NCI-H345 (cell line): Measurements from ENCODE around the gene SLCO1A2.
A peak's percentile ranks its signal among the peaks of the same experiment; 100 is the strongest.

Experiments used
- DNase-seq: peaks from one replicate; lab custom pipeline; 2025; lab: John Stamatoyannopoulos, UW

The SLCO1A2 gene

DNA sequence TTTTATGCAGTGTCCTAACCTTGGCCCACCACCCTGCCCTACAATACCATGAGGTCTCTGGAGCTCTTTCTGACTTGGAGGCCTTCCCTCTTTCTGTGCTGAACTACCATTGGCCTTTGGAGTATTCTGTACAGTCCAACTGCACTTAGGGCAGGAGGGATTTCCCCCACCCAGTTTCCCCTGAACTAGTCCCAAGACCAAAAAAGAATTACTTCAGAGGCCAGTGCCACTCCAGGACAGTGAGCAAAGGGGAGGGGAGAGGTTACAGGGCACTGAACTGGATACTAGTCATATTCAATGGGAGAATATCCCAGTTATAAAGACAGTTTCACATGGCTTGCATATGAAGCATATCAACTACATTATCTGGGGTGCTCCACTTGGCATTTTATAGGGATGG lies 6.1 kb downstream of the SLCO1A2 start:
- DNase-seq: no peak

DNA sequence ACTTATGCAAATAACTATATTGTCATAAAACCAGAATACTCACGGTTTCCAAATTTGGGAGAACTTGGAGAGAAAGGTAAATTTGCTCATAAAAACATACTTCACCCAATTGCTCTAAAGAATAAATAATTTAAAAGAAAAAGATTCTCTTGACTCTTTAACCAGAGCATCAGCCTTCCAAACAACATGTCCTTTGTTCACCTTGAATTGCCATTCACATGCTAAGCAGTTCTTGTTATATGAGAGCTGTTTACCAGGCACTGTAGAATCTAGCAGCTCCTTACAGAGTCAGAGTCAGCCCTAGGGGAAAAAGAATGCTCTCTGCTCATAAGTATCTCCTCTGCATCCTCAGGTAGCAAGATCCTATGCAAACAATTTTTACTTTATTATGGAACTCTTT lies 10.2 kb downstream of the SLCO1A2 start:
- peak; percentile 16 for DNase-seq

DNA sequence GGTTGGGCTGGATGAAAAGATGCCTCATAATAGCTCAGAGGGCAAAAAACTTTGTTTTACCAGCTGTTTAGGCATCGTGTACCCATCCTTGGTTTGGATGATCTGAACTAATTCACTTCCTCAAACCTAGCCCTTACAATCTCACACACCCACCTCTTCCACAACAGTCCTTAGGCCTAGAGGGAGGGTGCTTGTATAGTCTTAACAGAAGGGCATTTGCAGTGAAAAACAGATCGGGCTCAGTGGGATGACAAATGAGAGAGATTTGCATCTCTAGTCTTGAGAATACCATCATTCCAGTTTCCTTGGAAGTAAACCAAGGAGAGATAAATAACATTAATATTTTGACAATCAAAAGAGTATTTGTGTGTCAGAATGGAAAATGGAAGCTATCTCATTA lies 11.0 kb downstream of the SLCO1A2 start:
- no peak for DNase-seq

DNA sequence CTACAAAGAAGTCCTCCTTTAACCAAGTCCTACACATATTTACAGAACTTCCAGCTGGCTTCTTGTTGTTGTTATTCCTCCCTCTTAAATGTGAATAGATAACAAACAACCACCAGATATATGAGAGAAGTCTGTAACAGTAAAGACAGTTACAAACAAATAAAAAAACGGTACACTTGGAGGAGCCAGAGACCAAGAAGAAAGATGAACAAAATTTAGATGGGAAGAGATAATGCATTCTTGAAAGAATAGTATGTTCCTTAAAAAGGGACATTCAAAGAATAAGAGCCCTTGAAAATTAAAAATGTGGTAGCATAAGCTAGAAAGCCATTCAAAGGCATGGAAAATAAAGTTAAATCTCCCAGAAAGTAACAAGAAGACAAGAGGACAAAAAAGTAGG lies 25.9 kb downstream of the SLCO1A2 start:
- no peak for DNase-seq

DNA sequence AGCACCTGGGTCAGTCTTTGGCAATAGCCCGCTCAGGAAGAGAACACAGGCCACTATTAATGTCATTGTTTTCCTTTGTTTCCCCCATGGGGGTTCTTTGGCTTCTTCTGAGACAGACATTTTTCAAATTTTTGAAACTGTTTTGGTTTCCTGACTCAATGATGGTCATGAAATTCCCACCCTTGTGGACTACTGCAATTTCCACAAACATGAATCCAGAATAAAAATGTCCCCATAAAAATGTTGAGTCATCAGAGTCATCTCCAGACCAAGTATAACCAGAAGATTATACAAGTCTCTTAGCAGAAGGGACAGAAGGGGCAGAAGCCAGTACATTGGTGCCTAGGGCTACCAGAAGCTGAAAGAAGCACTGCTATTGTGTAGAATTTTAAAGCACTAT lies 29.1 kb downstream of the SLCO1A2 start:
- no peak for DNase-seq

DNA sequence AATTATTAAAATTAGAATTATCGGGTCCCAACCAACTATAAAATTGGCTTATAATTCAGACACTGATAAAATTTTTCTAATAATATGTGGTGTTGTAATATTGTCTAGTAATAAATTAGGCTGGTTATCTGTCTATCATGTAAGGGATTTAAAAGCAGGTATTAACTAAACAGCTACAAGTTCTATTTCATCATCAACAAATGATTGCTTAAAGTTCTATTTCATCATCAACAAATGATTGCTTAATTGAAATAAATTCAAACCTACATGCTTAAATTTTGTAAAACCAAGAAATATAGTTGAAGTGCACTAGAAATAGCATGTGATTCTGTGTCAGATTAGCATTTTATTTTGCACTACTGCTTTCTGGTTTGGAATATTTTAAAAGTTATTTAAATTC lies 34.1 kb downstream of the SLCO1A2 start:
- DNase-seq: no peak

DNA sequence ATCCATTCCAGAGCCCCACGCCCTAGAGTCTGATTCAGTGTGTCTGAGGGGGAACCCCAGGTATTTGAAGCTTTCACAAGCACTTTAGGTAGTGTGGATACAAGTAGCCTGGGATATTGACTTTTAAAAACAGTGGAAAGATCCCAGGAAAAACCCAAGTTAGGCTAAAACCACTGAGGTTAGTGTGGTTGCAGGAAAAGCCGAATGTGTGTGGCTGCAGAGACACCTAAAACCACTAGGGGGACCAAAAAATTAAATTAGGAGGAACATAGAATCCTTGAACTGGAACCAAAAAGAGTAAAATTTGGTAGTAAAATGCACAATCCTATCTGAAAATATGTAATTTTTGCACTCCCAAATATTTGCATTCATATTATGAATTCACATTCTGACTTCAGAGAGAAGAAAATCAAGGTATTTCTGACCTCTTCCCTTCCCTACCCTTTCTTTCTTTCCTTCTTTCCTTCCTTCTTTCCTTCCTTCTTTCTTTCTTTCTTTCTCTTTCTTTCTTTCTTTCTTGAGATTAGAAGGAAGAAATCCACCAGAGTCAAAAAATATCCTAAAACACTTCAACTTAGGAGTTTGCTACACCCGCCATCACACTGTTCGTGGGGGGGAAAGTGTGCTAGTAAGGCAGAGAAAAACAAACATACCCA lies 37.8 kb downstream of the SLCO1A2 start:
- DNase-seq: no peak

DNA sequence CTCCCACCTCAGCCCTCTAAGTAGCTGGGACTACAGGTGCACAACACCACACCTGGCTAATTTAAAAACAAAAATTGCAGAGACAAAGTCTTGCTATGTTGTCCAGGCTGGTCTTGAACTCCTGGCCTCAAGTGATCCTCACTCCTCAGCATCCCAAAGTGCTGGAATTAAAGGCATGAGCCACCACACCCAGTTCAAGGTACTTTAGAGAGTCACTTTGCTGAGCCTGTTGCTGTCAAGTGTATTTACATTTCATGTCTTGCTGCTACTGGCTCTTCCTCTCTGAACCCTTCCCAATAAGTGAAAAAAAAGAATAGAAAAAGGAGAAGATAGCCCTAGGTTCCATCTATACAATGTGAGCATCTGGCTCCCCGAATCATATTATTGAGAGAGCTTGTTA lies 38.4 kb downstream of the SLCO1A2 start:
- no peak for DNase-seq

DNA sequence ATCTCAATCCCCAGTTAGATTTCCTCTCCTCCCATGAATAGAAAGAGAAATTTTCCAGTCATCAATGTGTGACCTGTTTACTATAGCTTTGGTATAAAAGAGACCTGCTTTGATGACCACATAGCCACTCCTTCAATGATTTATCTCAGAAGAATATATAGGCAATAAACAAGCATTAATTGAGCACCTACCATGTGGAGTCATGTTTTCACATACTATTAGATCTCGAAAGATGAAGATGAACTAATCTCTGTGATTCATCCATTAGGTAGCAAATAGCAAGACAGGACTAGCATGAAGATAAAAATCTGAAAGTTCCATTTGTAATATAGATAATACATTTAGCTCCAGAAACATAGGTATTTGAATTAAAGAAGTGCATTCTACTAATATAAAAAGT lies 40.5 kb downstream of the SLCO1A2 start:
- no peak for DNase-seq

DNA sequence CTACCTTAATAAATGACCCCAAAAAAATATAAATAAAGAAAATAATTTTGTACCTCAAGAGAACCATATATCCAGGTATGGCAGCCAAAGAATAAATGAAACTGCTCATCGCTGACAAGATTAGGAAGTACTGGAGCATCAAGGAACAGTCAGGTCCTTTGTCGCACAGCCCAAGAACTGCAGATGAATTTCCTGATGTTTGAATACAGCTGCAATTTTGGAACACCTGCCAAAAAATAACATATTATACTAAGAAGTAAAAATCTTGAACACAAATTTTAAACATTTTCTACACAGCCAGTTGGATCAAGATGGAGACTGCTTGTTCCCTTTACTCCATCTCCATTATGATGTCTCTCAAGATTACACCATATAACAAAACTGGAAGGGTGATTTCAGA lies 42.6 kb downstream of the SLCO1A2 start:
- DNase-seq: no peak

DNA sequence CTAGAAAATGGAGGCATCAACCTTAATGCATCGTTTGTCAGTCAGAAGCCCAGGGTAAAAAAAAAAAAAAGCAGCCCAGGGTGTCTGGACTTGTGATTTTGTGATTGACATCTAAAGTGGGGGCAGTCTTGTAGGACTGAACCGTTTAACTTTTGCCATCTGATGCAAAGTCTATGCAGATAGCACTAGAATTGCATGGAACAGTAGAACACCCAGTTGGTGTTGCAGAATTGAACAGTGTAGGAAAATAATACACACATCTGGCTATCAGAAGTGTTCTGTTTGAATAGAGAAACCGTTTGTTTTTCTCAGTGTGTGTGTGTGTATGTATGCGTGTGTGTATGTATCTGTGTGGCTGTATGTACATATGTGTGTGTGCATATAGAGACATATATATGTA lies 45.0 kb downstream of the SLCO1A2 start:
- DNase-seq: no peak

DNA sequence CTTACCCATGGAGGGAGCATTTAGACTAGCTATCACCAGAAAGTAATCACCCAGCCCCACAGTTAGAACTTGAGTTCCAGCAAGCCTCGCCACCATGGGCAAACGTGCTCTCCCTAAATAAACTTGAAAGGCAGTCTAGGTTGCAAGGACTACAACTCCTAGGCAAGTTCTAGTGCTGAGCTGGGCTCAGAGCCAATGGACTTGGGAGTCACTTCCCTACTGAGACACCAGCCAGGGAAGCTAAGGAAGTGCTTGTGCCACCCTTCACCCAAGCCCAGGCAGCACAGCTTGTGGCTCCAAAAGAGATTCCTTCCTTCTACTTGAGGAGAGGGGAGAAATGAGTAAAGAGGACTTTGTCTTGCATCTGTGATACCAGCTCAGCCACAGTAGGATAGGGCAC lies 57.9 kb downstream of the SLCO1A2 start:
- DNase-seq: no peak

DNA sequence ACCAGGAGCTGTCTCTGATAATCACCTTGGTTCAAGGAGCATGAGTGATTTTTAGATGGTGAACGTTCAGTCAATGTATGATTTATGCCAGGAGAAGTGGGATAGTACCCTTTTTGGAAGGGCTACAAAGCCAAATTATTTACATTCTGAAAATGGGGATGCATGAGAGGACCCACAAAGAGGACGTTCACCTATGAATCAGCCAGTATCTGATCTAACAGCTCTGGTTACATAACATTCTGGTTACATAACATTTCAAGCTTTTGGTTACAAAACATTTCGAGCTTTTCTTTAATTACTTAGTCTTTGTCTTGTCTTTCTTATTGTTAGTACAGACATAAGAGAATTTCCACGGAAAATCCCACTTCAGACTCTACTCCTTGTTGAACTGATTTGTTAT lies 68.8 kb downstream of the SLCO1A2 start:
- DNase-seq: no peak

DNA sequence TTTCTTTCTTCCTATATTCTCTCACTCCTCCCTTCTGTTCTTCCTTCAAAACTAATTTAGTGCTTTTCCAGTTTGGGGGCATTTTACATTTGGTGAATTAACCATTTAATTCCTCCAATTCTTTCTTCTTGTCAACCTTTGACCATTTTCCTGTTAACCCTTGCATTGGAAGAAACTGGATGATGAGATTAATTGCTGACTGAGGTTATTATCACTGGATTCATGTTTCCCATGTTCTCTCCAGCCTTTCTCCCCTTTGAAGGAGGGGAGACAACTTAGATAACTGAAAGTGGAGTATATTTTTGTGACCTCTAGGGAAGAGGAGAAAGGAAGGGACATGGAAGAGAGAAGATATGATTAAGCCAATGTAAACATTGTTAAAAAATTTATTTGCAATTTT lies 70.5 kb downstream of the SLCO1A2 start:
- no peak for DNase-seq

DNA sequence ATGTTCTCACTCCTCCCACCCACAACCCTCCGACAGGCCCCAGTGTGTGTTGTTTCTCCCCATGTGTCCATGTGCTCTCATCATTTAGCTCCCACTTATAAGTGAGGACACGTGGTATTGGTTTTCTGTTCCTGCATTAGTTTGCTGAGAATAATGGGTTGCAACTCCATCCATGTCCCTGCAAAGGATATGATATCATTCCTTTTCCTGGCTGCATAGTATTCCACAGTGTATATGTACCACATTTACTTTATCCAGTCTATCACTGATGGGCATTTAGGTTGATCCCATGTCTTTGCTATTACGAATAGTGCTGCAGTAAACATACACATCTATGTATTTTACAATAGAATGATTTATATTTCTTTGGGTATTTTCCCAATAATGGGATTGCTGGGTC lies 77.5 kb downstream of the SLCO1A2 start:
- DNase-seq: no peak

DNA sequence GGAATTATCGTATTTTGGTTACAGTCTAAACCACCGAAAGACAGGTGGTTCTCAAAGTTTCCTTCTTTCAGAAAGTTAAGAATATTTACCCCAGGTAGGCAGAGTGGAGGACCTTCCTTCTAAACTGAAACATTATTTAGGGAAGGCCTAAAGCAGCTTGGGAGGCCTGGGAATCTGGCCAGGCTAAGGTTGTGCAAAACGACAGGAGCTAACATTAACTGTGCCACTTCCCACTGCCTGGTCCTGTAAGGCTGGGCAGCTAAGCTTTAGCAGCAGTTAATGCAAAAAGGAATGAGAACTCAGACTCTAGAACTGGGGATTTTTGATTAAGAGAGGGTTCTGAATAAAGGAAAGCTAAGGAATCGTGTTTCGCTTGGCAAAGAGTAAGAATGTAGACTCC lies 82.6 kb downstream of the SLCO1A2 start:
- no peak for DNase-seq

DNA sequence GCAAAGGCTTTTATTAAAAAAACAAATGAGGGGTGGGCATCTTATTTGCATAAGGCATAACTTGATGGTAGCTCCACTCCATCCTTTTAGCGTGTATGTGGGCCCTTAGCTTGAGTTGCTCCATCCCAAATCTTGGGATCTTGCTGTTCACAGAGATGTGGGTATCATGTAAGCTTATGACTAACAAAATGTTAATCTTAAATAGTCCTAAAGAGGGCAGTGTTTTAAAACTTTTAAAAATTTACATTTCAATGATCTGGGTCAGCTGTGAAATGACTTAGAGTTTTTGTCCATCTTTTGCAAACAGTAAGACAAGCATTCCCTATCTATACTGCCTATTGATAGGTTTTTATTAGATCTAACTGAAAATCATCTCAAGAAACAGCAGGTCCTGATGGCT lies 86.0 kb downstream of the SLCO1A2 start:
- no peak for DNase-seq

DNA sequence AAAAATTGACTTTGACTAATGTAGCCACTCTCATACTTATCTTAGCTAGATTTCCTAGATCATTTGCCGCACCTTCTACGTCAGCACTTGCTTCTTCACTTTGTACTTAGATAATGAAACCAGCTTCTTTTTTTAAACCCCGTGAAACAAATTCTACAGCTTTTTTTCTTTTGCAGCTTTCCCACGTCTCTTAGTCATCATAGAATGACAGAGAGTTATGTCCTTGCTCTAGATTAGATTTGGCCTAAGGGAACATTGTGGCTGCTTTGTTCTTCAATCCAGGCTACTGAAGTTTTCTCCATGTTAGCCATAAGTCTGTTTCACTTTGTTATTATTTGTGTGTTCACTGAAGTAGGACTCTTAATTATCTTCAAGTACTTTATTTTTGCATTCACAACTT lies 94.9 kb downstream of the SLCO1A2 start:
- DNase-seq: no peak

DNA sequence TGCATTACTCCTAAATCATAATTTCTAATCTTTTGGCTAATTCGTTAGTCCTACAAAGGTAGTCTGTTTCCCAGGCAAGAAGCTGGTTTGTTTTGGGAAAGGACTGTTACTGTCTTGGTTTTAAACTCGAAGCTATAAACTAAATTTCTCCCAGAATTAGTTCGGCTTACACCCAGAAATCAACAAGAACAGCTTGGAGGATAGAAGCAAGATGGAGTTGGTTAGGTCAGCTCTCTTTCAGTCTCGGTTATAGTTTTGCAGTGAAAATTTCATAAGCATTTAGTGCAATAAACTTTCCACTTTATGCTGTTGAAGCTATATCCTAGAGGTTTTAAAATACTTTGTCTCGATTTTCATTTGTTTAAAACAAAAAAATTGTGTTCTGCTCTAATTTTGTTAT lies 100.3 kb downstream of the SLCO1A2 start:
- no peak for DNase-seq

DNA sequence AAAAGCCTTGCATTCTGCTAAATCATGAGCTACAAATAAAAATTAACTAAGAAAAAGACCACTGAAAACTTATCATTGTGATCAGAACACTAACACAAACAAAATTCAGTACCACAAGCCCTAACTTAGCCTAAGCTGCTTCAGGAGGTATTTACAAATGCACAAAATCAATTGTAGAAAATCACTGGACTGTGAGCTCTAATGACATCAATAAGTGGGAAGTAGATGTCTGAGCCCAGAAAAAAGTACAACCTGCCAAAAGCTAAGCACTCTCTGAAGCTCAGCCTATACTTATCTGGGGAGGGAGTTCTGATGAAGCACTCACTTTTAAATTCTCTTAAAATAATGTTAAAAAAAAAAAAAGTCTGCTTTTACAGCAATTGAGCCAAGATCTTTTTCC lies 110.8 kb downstream of the SLCO1A2 start:
- peak; percentile 71 for DNase-seq

DNA sequence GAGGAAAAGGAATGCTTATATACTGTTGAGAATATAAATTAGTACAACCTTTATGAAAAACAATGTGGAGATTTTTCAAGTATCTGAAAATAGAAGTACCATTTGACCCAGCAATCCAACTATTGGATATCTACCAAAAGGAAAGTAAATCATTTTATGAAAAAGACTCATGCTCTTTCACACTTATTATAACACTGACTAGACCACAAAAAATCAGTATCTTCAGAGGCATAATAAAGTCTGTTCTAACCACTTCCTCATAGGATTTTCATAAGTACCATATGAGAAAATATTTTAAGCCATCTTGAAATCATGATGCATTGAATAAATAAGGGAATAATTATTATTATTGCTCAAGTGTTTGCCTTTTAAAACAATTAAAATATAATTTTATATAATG lies 112.9 kb downstream of the SLCO1A2 start:
- DNase-seq: no peak

DNA sequence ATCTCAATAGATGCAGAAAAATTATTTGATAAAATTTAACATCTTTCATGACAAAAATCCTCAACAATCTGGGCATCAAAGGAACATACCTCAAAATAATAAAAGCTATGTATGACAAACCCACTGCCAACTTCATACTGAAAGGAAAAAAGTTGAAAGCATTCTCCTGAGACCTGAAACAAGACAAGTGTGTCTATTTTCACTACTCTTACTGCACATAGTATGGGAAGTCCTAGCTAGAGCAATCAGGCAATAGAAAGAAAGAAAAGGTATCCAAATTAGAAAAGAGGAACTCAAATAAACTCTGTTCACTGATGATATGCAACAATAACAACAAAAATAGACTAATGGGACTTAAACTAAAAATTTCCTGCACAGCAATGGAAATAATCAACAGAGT lies 113.6 kb downstream of the SLCO1A2 start:
- DNase-seq: no peak

DNA sequence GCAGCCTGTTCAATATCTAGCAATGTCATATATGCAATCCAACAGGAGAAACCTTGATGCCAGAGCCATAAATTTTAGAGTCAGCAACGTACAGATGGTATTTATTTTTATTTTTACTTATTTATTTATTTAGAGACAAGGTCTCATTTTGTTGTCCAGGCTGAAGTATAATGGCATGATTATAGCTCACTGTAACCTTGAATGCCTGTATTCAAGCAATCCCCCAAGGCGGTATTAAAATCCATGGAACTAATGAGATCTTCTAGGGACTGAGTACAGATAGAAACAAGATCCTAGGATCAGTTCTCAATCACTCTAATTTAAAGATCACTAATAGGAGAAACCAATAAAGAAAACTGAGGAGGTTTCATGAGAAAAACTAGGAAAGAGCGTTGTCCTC lies 114.5 kb downstream of the SLCO1A2 start:
- no peak for DNase-seq

DNA sequence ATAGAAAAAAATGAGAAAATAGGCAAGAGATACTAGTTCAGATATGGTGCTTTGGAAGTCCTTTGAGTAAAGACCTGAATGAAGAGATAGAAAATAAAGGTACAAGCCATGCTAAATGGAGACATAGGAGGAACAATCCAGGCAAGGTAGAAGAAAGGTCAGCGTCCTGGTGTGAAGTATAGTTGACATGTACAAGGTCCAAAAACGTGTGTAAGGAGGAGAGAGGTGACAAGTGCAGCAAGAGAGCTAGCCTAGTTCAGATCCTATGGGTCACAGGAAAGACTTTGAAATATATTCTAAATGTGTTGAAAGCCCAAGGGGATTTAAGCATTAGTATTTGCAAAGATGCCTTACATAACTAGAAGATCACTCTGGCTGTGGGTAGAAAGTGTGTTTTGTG lies 115.5 kb downstream of the SLCO1A2 start:
- no peak for DNase-seq
